ENCODE results near the gene CEP43.
A peak's percentile ranks its signal among the peaks of the same experiment; 100 is the strongest.

The CEP43 gene

DNA sequence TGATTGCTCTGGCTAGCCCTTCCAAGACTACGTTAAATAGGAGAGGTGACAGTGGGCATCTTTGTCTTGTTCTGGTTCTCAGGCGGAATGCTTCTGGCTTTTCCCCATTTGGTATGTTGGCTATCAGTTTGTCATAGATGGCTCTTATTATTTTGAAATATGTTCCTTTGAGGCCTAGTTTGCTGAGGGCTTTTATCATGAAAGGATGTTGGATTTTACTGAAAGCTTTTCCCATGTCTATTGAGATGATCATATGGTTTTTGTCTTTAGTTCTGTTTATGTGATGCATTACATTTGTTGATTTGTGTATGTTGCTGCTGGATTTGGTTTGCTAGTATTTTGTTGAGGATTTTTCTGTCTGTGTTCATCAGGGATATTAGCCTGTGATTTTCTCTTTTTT, 32.9 kb upstream of the CEP43 start:
- no peak for DNase-seq (ENCODE audit: low read depth in 2 of 2, low spot score in 1 of 2)

DNA sequence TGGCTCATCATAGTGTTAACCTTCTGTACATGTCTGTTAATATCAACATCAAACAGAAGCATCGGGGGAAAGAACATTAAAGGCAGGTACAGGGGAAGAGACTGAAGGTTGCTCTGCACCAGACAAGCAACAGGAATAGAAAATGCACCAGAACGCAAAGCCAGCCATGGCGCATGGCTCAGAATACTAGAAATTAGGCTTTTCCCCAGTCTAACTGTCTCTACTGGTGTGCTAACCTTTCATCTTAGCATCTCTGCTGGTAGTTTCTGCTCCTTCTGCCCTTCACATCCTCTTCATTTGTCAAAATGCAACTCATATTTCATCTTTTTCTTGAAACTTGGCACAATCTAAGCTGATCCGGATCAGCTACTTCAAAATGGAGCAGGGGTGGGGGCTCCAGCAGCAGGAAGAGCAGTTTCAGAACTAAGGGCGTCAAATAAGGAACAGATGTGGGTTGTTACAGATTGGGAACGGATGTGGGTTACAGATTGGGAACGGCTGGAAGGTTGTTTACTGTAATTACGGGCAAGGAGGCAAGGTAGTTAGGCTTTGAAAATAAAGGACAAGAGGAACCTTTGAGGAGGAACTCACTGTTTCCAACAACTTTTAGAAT, 29.7 kb upstream of the CEP43 start:
- DNase-seq (ENCODE audit: low read depth in 2 of 2, low spot score in 1 of 2), result no peak

DNA sequence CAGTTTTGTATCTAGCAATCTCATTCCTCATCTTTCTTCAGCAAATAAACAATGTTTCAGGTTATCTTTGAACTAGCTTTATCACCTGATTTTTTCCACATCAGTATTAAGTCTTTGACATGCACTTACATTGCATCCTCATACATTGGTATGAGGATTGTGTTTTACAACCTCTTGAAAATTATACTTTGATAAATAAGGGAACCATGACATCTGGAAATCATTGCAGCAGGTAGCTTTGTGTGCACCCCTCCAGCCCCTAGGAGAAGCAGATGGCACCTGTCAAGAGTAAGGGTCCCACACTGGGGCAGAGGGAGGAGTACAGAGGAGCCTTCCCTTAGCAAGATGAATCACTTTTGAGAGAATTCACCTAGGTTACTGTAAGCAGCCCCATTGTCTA, 29.1 kb upstream of the CEP43 start:
- DNase-seq (ENCODE audit: low read depth in 2 of 2, low spot score in 1 of 2), result no peak

DNA sequence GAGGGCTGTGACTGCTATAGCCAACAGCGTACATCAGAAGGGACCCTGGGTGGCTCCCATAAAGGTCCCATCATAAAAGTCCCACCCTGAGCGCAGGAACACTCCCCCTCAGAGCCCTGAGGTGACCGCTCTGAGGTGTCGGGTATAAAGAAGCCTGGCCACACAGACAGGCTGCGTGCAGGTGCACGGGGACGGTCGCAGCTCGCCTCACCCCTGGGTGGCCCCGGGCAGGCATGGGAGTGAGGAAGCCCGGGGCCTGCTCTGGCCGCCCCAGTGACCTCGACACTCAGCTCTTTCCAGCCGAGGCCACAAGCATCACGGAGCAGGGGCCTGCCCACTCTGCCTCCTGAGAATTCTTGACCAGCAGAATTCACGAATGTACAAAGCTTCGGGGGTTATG, 28.4 kb upstream of the CEP43 start:
- DNase-seq (ENCODE audit: low read depth in 2 of 2, low spot score in 1 of 2), result no peak

DNA sequence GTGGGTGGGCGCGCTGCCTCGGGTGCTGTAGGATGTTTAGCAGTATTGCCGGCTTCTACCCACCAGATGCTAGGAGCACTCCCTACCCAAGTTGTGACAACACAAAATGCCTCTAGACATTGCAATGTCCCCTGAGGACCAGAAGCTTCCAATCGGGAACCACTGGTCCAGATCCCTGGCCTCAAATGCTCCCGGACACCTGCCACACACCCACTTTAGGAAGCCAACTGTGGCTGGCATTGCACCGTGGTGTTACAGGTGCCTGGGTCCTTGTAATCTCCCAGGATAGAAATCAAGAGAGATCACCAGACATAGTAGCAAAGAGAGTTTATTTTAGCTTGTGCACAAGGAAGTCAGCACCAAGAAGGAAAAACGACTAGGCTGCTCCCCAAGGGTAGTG, 27.9 kb upstream of the CEP43 start:
- no peak for DNase-seq (ENCODE audit: low read depth in 2 of 2, low spot score in 1 of 2)

DNA sequence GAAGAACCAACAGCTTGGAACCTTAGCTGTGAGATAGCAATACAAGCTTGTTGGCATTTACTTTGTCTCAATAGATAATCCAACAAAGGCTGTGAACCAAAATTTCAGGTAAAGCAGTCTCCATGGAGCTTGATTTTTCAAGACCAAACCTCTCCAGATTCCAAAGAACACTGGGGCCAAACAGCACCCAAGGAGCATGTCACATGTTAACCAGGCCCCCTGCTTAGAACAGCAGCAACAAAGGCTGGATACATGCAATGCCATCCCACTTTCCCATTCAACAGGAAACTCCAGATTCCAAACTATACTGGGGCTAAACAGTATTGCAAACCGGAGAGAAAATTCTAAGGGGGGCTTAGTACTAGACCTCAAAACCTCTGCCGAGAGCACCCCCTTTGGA, 27.1 kb upstream of the CEP43 start:
- no peak for DNase-seq (ENCODE audit: low read depth in 2 of 2, low spot score in 1 of 2)

DNA sequence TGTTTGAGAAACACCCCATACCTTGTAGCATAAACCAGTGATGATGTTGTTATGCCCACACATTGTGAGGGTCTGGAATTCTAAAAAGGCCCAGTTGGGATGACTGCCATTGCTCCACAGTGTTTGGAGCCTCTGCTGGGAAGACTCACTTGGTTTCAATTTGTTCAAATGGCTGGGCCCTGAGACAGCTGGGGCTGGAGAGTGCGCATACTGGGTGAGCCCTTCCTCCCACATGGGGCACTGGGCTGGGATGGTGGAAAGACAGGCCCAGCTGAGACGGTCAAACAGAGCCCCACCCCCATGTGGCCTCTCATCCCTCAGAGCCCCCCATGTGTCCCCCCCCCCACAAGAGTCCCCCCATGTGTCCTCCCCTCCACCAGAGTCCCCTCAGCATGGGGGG, 22.6 kb upstream of the CEP43 start:
- DNase-seq (ENCODE audit: low read depth in 2 of 2, low spot score in 1 of 2), result no peak

DNA sequence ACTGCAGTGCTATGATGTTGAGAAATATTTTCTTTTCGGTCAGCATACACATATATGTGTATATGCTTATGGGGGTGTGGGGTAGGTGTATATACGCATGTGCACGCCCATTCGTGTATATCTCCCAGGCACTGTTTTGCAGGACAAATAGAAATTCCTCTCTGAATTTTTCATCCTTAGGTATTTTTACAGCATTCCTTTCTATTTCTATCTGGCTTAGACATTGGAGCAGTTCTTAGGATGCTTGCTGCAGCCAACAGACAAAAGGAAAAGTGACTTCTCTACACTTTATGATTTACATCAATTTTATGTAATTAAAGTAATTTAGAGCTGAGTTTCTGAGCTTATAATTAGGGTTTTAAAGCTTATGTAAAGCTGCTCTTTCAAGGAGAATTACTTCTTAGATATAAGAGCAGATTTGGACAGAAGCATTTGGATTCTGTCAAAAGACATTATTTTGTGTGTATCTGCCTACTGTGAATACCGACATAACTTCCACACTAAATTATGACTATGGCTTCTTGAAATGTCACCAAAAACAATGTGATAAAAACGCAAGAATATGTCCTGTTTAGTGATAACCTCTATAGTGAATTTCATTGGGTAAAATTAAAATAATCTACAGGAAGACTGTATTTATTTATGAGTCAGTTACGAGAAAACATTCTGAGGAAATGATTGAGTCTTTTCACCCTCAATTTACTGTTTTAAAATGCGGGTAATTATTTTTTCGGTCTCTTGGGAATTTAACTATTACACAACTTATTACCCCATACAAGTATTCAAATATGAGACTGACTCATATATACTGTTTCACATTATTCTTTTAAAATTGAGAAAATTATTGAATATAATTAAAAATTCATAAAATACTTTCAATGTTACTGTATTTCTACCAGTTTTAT, 21.3 kb upstream of the CEP43 start:
- no peak for DNase-seq (ENCODE audit: low read depth in 2 of 2, low spot score in 1 of 2)

DNA sequence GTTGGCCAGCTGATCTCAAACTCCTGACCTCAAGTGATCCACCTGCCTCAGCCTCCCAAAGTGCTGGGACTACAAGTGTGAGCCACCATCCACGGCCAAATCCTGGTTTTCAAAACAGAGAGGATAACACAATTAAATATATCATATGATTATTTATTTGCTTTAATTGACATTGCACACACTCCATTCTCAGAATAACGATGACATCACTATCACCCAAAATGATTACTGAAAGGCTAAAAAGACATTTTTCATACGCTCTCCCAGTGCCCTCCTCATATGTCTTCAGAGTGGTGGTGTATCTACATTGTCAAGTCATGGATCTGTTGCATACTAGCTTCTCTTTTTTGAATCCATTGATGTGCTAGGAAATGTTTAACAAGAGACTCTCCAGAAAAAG, 18.5 kb upstream of the CEP43 start:
- DNase-seq (ENCODE audit: low read depth in 2 of 2, low spot score in 1 of 2), result no peak

DNA sequence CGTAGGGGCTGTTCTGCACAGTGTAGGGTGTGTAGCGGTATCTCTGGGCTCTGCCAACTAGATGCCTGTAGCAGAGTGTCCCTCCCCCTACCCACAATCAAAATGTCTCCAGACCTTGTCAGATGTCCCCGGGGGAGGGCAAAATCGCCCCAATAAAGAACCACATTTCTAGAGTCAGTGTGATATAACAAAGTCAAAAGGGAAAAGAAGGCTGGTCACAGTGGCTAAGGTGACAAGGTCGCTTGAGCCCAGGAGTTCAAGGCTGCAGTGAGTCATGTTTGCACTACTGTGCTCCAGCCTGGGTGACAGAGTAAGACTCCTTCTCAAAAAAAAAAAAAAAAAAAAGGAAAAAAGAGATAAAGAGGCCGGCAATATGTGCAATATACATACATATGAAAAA, 11.7 kb upstream of the CEP43 start:
- DNase-seq (ENCODE audit: low read depth in 2 of 2, low spot score in 1 of 2), result no peak

DNA sequence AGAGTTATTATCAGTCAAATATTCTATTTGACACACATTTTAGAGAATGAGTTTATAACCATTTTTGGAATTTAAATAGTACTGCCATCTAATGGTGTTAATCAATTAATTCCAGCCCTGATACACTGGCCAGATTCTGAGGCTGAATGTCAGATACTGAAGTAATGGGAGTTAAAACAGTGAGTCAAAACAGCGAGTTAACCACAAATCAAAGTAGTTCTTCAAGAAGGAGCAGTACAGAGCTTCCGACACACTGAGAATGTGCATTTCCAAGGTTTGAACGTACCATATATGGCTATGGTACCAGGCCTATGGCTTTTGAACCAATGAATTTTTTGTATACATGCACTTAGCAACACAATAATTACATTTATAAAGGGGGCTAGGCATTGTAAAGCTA, 11.3 kb upstream of the CEP43 start:
- DNase-seq (ENCODE audit: low read depth in 2 of 2, low spot score in 1 of 2), result no peak

DNA sequence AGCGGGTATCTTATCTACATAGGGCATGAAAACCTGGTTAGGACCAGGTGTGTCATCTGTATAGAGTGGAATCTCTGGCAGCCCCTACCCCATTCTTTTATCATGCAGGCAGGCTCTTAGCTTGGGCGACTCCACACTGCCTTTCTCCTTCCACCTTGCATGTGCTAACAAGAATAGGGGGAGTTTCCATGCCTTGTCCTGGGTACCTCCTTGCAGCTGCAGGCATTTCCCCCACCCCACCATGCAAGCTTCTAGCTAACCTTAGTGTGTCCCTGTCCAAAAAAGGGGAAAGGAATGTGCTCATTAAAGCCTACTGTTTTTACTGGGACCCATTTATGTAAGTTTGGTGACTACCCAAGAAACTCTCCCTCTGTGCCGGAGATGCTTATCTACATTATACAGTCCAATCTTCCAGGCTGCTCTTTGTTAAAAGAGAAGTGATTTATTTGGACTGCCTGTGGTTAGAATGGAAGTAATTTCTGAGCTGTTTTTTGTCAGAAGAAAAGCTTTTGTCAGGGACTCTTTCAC, 10.5 kb upstream of the CEP43 start:
- DNase-seq (ENCODE audit: low read depth in 2 of 2, low spot score in 1 of 2), result no peak

DNA sequence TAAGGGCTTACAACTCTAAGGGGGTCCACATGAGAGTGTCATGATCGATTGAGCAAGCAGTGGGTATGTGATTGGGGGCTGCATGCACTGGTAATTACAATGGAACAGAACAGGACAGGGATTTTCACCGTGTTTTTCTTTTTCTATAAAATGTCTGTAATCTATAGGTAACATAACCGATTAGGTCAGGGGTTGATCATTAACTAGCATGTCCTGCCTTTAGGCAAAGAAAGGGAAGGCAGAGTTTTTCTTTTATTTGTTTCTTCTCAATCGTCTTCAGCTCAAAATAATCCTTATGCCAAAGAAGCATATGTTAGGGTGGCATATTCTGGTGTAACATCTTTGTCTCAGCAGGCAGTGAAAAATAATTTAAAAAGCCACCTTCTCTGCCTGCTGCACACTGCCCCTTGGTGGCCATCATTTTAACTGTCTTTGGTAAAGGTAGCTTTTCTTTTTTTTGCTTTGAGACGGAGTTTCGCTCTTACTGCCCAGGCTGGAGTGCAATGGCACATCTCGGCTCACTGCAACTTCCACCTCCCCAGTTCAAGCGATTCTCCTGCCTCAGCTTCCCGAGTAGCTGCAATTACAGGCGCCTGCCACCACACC, 9.7 kb upstream of the CEP43 start:
- peak in 1 of 2 donors; percentile 21 for DNase-seq (ENCODE audit: low read depth in 2 of 2, low spot score in 1 of 2)

DNA sequence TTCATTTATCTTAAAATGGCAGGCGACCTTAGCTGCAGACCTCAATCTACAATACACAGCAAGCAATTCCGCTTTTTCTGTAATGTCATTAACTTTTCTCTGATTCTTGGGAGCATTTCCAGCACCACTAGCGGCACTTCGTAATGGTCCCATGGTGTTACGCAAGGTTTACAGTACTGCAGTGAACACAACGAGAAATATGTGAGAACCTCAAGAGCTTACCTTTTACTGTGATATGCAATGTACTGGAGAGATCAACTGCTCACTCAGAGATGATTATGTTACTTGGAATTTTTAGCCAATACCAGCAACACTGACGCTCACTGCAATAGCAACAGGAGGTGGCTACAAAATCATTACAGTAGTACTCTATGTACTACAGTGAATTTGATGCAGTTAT, 2.8 kb upstream of the CEP43 start:
- no peak for DNase-seq (ENCODE audit: low read depth in 2 of 2, low spot score in 1 of 2)

DNA sequence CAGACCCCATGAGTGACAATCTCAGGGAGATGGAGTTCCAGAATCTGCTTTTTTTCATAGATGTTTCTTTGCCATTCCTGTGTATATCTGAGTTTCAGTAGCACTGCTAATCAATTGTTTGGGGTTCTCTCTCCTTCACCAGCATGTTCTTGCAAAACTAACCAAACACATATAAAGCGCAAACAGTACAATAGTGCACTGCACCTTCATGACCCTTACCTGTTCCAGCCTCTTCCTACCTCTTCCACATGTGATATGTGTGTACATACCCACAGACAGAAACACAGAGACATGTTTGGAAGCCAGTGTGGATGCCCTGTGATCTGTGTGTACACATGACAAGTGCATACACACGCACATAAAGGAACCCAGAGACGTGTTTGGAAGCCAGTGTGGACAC, 1.8 kb upstream of the CEP43 start:
- no peak for DNase-seq (ENCODE audit: low read depth in 2 of 2, low spot score in 1 of 2)

DNA sequence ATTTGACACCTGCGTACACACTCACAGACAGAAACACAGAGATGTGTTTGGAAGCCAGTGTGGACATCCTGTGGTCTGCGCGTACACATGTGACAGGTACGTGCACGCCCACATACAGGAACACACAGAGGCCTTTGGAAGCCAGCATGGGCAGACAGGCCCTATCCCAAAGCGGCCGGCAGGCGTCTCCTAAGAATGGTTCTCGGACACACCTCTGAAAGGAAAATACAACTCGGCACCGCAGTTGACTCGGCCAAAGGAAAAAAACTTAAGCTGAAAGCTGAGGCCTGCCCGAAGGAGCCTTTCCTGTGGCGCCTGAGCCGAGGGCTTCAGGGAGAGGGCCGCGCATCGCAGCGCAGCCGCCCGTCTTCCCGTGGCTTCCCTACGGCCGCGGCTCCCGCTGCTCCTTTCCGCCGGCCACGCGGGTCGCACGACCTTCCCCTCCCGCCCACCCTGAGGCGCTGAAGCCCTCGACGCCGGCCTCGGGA, 1.4 kb upstream of the CEP43 start:
- DNase-seq (ENCODE audit: low read depth in 2 of 2, low spot score in 1 of 2), result no peak

DNA sequence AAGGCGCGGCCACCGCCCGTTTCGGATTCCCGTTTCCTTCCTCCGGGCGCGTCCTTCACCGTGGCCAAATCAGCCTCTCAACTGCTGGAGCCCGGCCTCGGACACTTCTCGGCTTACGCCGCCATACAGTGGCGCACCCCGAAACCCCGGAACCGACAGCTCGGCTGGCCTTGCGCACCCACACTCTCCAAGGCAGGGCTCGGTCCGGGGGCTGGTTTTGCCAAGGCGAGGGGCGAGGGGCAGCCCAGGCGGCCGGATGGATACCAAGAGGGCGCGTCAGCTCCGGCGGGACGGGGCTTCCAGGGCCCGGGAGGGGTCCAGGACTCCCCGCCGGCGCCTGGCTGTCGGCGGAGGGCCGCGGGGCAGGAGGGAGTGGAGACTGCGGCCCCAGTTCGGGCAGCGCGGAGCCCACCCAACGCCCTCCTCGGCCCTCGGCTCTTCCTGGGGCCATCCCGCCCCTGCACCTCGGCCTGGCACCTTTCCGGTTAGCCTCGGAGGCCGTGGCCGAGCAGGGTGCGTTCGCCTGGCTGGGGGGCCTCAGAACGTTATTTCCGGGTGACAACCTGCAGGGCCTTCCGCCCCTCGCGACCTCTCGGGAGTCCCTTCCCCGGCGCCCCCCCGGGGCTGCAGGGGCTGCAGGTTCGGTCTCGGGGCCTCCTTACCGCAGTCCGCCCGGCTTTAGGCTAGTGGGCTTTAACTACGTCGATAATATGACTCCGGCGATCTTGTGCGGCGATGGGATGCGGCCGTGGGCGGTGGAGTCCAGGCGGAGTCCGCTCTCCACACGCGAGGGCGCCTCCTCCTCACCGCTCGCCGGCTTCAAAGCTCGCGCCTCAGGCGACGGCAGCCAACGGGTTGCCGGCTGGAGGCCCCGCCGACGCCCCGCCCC, 697 bp upstream of the CEP43 start:
- DNase-seq (ENCODE audit: low read depth in 2 of 2, low spot score in 1 of 2), result no peak

DNA sequence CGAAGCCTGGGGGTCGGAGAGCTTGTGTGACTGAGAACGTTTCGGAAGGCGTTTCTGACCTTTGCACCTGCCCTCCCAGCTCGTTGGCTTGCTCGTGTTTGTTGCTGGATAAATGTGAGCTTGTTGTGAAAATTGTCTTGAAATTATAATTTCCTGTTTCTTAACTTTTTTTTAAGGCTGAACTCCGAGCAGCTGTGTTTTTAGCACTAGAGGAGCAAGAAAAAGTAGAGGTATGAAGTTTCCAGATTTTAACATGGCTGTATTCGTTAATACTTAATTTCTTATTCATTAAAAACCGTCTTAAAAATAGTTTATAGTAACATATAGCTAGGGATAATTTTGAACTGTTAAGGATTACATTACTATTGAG, 672 bp downstream of the CEP43 start:
- no peak for DNase-seq (ENCODE audit: low read depth in 2 of 2, low spot score in 1 of 2)

DNA sequence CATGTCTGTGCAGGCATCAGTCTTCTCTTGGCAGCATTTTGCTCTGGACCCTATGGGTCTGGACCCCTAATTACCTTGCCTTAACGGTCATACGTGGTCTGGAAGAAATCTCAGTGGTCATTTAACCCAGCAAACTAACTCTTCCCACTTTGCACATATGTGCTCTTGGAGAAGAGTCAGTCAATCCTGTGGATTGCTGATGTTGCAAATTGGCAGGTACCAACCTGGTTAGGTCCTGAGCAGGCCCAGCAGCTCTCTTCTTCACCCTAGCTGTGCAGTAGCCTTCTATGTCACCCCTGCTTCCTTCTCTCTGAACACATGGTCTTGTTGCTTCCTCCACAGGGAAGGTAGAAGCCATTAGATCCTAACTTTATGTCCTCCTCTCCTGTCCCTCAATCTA, 1.6 kb downstream of the CEP43 start:
- DNase-seq (ENCODE audit: low read depth in 2 of 2, low spot score in 1 of 2), result no peak

DNA sequence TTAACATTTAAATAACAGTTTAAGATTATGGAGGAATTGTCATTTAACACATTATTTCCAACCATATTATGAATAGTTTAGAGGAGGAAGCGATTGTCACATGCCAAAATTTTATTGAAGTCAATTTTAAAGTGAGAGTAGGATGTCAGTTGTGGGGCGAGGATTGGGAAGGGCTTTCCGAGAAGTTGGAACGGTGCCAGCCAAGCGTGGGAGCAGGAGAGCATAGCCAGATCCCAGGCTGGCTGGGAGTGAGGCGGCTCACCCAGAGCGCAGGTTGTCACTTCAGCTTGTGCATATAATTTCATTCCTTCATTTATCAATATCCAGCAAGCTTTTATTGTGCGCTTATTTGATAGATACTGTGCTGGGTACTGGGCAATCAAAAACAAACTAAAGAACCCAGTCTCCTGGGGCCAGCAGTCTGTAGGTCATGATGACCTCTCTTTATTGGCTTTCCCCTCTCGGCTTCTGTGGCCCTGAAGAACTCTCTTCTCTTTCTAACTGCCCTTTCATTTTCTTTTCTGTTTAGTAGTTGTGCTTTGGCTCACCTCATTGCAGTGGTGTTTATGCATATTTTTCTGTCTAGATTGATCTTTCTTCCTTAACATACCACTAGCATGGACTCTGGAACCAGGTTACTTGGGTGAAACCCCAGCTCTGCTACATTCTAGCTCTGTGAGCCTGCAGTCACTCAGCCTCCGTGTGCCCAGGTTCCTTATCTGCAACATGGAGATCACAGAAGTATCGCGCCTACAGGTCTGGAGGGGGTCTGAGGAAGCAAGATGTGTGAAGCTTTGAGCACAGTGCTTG, 6.4 kb downstream of the CEP43 start:
- no peak for DNase-seq (ENCODE audit: low read depth in 2 of 2, low spot score in 1 of 2)

Data from stimulated activated CD8-positive, alpha-beta memory T cell treated with anti-CD3 and anti-CD28 coated beads, Interleukin-4, amount 100 ng/mL, for 4 hours (primary cell).